Activated T-helper 1 cell treated with Interleukin-2 at 50 U/mL for 16 hours (primary cell): ENCODE measurements around the gene RAB3GAP1.

Experiments used
- DNase-seq: peaks from one replicate; pipeline ENCODE4 v3.0.0-alpha.2; 2020; ENCODE audit warnings: low read depth

The RAB3GAP1 gene

GRCh38 chr2:135164431-135164830 lies 112.3 kb downstream of the RAB3GAP1 start:
- DNase-seq = no peak

GRCh38 chr2:135167273-135167672 lies 115.2 kb downstream of the RAB3GAP1 start:
- DNase-seq = no peak

GRCh38 chr2:135168204-135168856 lies 116.2 kb downstream of the RAB3GAP1 start:
- no peak for DNase-seq

GRCh38 chr2:135169900-135170753 lies 118.0 kb downstream of the RAB3GAP1 start:
- DNase-seq = no peak

GRCh38 chr2:135174049-135174809 lies 122.1 kb downstream of the RAB3GAP1 start:
- DNase-seq = no peak

- no peak for DNase-seq
Measured at GRCh38 chr2:135174810-135175093, 122.7 kb downstream of the RAB3GAP1 start.

GRCh38 chr2:135175177-135175576 lies 123.1 kb downstream of the RAB3GAP1 start:
- DNase-seq = no peak

GRCh38 chr2:135179689-135180088 lies 127.6 kb downstream of the RAB3GAP1 start:
- DNase-seq = no peak

GRCh38 chr2:135182190-135182589 lies 130.1 kb downstream of the RAB3GAP1 start:
- DNase-seq = no peak

- no peak for DNase-seq
Measured at GRCh38 chr2:135182601-135183000, 130.5 kb downstream of the RAB3GAP1 start.

GRCh38 chr2:135183822-135184221 lies 131.7 kb downstream of the RAB3GAP1 start:
- DNase-seq = no peak

GRCh38 chr2:135186054-135186453 lies 134.0 kb downstream of the RAB3GAP1 start:
- no peak for DNase-seq

- DNase-seq = no peak
Measured at GRCh38 chr2:135187270-135187669, 135.2 kb downstream of the RAB3GAP1 start.

GRCh38 chr2:135189148-135189547 lies 137.1 kb downstream of the RAB3GAP1 start:
- DNase-seq = no peak

GRCh38 chr2:135190799-135191198 lies 138.7 kb downstream of the RAB3GAP1 start:
- no peak for DNase-seq

GRCh38 chr2:135198481-135198880 lies 146.4 kb downstream of the RAB3GAP1 start:
- DNase-seq = no peak

- no peak for DNase-seq
Measured at GRCh38 chr2:135202751-135203150, 150.7 kb downstream of the RAB3GAP1 start.

GRCh38 chr2:135203944-135204343 lies 151.9 kb downstream of the RAB3GAP1 start:
- no peak for DNase-seq

GRCh38 chr2:135208016-135208415 lies 155.9 kb downstream of the RAB3GAP1 start:
- no peak for DNase-seq

GRCh38 chr2:135212757-135213156 lies 160.7 kb downstream of the RAB3GAP1 start:
- no peak for DNase-seq

- DNase-seq = no peak
Measured at GRCh38 chr2:135218426-135218825, 166.3 kb downstream of the RAB3GAP1 start.

GRCh38 chr2:135219226-135219625 lies 167.1 kb downstream of the RAB3GAP1 start:
- no peak for DNase-seq
